Measurements from ENCODE around the gene ATP5ME.

DNA sequence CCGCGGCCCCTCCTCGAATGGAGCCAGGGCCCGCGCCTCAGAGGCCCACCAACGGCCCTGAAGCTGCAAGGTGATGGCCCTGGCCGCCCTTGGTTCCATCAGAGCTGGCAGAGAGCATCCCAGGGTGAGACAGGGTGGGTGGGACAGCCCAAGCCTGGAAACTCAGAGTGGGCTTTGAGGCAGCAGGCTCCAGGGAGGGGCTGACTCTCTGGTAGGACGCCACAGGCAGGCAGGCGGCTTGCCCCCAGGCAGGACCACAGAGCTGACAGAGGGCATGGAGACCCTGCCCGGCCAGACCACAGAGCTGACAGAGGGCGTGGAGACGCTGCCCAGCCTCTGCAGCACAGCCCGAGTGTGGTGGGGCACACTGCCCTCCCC, 5.0 kb upstream of the ATP5ME start:
- TF ChIP-seq, protein P1, sequence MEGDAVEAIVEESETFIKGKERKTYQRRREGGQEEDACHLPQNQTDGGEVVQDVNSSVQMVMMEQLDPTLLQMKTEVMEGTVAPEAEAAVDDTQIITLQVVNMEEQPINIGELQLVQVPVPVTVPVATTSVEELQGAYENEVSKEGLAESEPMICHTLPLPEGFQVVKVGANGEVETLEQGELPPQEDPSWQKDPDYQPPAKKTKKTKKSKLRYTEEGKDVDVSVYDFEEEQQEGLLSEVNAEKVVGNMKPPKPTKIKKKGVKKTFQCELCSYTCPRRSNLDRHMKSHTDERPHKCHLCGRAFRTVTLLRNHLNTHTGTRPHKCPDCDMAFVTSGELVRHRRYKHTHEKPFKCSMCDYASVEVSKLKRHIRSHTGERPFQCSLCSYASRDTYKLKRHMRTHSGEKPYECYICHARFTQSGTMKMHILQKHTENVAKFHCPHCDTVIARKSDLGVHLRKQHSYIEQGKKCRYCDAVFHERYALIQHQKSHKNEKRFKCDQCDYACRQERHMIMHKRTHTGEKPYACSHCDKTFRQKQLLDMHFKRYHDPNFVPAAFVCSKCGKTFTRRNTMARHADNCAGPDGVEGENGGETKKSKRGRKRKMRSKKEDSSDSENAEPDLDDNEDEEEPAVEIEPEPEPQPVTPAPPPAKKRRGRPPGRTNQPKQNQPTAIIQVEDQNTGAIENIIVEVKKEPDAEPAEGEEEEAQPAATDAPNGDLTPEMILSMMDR (IDR thresholded peaks at IDR 0.05; ENCODE audit: low read depth, low read length, poor library complexity, severe bottlenecking), result no peak
- no peak for TF ChIP-seq EZH2phosphoT487 (IDR thresholded peaks at IDR 0.05; ENCODE audit: borderline replicate concordance, low read length)

All from DOHH2 (cell line).